GM21526 (cell line): ENCODE data around the gene FOXP2.

ENCODE experiments used
- ATAC-seq: cut with Tn5 transposase; IDR thresholded peaks from one replicate; pipeline ENCODE4 v1.9.1; 2021; ENCODE audit warnings: moderate library complexity; ENCODE audit not compliant: unreplicated experiment, low FRiP score

FOXP2 gene

GRCh38 chr7:114648680-114649079 is 234.1 kb downstream of the FOXP2 start:
- ATAC-seq, result no peak

GRCh38 chr7:114649689-114650088 is 235.1 kb downstream of the FOXP2 start:
- no peak for ATAC-seq

GRCh38 chr7:114650491-114650890 is 235.9 kb downstream of the FOXP2 start:
- ATAC-seq, result no peak

DNA sequence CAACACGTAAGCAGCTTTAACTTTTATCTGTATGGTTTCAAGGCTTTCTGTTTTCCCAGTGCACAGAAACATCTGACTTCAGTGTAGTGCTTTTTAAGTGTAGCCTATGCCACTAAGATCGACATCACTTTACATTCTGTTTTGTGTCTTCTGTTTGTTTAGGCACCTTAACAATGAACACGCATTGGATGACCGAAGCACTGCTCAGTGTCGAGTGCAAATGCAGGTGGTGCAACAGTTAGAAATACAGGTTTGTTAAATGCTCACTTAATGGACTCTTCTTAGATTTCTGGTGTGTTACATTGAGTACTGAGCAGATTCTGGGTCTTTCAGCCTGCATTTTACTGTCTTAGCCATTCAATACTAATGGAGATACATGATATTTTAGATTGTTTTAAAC is 237.4 kb downstream of the FOXP2 start:
- ATAC-seq, result no peak

DNA sequence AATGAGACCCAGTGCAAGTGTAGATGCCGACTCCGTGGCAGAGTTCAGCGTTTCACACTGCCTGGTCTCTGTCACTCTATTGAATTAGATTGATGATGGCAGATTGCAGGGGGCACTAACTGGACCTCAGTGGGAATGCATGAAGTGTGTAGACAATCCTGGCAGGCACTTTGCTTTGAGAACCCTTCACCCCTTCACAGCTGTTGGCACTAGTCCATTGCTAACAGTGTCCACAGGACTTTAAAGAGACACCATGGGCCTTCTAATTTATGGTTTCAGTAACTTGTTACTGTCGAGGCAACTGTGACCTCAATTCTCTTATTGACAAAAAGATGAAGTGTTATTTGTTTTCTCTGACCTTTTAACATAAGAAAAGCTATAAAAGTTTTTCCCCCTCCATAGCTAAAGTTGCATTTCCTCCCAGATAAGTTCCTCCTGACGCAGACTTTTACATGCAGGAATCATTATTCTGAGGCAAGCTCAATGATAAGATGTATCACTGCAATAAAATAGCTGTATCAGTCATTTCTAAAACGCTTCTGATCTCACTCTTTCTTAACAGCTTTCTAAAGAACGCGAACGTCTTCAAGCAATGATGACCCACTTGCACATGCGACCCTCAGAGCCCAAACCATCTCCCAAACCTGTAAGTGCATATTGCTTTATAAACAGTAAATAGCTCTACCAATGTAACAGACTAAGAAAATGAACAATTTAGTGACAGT is 238.9 kb downstream of the FOXP2 start:
- ATAC-seq, result no peak

GRCh38 chr7:114656466-114656865 is 241.9 kb downstream of the FOXP2 start:
- ATAC-seq, result no peak

DNA sequence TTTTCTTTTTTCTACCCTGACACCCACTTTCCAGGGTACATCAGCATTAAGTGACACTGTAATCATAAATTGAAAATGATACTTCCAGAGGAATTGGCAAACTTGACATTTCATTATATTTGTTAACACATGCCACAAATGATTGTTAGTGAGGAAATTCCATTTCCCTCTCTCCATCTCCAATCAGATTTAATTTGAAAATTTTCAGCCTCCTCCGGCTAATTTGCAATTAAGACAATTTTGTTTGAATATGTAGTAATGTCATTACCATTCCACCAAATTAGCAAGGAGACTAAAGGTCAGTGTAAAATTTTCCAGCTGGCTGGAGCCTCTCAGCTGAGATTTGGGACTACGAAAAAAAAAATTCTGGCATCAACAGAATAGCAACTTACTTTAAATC is 242.7 kb downstream of the FOXP2 start:
- no peak for ATAC-seq

GRCh38 chr7:114658216-114658615 is 243.6 kb downstream of the FOXP2 start:
- no peak for ATAC-seq

DNA sequence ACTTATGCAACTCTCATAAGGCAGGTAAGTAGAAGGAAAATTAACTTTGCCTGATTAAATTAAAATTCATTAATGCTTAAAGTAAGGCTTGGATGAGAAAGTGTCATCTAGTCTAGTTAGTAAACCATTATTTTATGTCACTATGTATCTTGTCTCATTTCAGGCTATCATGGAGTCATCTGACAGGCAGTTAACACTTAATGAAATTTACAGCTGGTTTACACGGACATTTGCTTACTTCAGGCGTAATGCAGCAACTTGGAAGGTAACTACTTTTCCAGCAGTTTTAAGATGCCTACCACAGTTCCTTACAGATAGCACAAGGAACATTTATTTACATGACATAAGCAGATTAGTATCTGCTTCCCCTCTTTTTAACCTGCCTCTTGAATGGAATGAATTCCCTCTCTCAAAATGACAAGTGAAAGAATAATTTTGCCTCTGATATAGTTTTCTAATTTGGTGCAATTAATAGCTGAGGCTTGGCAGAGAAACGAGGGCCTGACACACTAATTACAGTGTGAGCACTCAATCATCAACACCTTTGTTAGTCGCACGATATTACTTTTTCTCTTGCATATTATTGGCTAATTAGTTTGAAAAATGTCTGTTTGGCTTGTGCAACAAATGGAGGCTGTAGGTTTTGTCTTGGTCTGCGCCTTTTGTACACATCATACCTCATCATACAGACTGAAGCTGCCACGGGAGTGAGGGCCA is 245.0 kb downstream of the FOXP2 start:
- ATAC-seq, result no peak

DNA sequence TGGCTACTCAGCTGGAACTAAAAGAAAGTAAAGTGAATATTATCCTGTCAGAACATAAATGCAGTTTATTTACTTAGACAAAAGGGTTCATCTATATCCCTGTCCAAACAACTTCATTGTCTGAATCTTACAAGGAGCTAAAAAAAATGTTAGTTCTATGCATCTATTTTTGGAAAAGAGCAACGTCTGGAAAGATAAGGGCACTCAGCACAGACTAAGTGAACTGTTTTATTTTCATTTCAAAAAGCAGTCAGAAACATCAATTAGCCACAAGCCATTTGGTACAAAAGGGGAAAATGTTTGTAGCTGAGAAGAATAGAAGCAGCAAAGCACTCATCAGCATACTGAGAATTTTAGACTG is 245.5 kb downstream of the FOXP2 start:
- ATAC-seq, result no peak

GRCh38 chr7:114660753-114661152 is 246.1 kb downstream of the FOXP2 start:
- ATAC-seq, result no peak

- peak; percentile 42 for ATAC-seq
Observed at GRCh38 chr7:114662002-114662677, 247.5 kb downstream of the FOXP2 start.

DNA sequence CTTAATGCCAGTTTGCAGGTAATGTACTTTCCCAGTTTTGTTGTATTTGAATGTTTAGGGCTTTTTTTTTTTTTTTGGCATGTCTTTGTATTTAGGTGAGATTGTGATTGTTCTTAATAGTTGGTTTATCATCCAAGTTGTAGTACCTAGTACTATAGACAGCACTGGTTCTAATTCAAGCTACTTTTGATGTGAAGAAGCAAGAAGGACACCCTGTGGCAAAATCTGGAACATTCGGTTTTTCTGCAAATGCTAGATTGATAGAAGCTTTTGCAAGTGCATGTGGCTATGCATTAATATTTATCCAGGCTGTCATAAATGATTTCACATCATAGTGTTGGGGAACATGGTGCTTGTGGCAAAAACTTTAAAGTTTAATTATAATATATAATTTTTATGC is 248.9 kb downstream of the FOXP2 start:
- ATAC-seq, result peak; percentile 63

DNA sequence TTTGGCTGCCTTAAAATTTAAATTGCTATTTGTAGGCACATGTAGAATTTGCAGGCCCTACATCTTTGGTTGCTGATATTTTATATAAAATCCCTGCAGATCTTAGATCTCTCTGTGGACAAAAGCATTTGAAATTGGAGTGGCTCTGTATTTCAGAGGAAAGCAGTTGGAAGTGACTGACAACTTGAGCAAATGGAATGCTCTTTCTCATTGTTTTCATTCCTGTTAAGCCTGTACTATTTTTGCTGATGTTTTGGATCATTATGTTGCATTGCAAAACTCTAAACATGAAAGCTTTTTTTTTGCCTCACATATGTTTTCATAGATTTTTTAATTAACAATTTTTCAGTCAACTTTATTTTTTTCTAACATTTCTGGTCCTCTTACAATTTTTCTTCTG is 256.1 kb downstream of the FOXP2 start:
- ATAC-seq, result no peak

GRCh38 chr7:114671563-114672123 is 257.0 kb downstream of the FOXP2 start:
- ATAC-seq, result no peak

DNA sequence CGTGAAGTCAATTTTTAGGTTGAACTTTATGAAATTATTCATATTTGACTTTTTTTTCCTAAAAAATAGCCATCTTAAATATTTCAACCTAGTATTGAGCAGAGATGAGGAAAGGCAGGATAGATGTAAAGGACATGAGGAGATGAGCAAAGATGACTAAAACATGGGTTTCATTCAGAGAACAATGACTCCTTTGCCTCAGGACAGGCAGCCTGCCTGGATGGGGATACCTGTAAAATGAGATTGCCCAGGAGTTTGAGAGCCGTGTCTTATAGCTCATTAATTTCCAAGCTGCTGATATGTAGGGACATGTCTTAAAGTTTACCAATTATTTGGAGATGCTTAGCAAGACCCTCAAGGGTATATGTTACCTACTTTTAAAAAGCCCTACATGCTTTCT is 263.5 kb downstream of the FOXP2 start:
- ATAC-seq, result no peak

GRCh38 chr7:114687238-114687637 is 272.6 kb downstream of the FOXP2 start:
- no peak for ATAC-seq

DNA sequence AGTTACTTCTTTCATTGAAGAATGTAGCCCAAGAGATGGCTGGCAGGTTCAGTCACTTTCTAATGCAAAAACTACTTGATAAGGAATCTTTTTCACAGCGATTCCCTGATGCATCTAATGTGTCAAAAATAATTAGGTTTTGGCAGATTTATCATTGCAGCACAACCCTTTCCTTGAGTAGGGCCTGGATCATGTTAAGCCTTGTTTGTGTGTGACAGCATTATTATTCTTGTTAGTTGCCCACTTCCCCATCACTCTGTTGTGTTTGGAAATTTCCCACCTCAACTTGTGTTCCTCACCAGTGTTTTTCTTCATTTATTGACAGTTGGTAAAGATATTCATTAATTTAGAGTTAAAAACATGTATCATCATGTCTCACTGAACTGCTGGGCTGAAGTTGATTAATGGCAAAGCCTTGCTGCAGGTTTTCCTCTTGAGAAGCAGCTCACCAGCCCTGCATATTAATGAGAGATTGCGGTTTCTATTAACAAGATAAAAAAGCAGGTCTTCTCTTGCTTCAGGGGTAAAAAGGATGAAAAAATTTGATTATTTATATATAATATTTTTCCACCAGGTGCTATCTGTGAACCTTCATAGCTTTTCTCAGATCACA is 273.9 kb downstream of the FOXP2 start:
- ATAC-seq, result no peak

- no peak for ATAC-seq
Observed at GRCh38 chr7:114689406-114689805, 274.8 kb downstream of the FOXP2 start.

- no peak for ATAC-seq
Observed at GRCh38 chr7:114691605-114692004, 277.0 kb downstream of the FOXP2 start.

- no peak for ATAC-seq
Observed at GRCh38 chr7:114695182-114695581, 280.6 kb downstream of the FOXP2 start.
